Measurements from ENCODE around the gene GDI1.

The GDI1 gene

DNA sequence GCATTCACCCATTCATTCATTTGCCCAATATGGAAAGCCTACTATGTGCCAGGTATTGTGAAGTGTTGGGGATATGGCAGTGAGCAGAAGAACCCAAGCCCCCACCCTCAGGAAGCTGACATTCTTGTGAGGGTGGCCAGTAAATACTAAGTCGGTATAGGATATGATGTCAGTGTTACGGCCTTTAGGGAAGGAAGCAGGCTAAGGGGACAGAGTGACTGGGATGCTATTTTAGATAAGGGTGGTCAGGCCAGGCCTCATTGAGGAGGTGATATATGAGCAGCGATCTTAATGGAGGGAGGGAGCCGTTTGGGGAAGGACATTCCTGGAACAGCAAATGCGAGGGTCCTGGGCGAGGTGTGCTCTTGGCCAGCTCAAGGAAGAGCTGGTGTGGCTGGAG, 6.5 kb upstream of the GDI1 start:
- Mint-ChIP-seq H3K27me3 (ENCODE audit: low read depth) (no peaks in the 10 kb centered on the region), H3K4me1 (peaks cover 6% of the 10 kb centered on the region), H3K4me3 (peak overlapping the region; percentile 21 to 67 (median 44)), H3K27ac (peak overlapping the region in 1 of 3 experiments; percentile 47), H3K9me3 (peaks cover 19% of the 10 kb centered on the region), H3K36me3 (ENCODE audit: low read depth) (peaks cover 26% of the 10 kb centered on the region)
- TF ChIP-seq, protein P1, sequence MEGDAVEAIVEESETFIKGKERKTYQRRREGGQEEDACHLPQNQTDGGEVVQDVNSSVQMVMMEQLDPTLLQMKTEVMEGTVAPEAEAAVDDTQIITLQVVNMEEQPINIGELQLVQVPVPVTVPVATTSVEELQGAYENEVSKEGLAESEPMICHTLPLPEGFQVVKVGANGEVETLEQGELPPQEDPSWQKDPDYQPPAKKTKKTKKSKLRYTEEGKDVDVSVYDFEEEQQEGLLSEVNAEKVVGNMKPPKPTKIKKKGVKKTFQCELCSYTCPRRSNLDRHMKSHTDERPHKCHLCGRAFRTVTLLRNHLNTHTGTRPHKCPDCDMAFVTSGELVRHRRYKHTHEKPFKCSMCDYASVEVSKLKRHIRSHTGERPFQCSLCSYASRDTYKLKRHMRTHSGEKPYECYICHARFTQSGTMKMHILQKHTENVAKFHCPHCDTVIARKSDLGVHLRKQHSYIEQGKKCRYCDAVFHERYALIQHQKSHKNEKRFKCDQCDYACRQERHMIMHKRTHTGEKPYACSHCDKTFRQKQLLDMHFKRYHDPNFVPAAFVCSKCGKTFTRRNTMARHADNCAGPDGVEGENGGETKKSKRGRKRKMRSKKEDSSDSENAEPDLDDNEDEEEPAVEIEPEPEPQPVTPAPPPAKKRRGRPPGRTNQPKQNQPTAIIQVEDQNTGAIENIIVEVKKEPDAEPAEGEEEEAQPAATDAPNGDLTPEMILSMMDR (IDR thresholded peaks at IDR 0.05; ENCODE audit: unreplicated experiment in 3 of 3), result no peak

DNA sequence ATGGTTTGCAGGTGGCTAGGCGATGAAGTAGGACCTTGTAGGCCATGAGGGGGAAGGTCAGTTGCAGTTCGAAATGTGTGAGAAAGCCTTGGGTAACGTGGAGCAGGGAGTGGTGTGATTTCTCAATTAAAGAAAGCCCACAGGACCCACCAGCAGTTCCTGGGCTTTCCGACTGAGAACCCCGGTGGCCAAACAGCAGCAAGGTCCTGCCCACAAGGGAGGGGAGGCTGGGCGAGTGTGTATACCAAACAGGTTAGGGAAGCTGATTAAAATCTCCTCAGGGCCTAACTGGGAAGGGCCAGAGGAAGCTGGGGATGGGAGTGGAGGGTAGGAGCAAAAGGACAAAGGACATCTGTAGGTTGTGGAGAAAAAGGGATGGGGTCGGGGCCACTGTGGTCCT, 6.0 kb upstream of the GDI1 start:
- Mint-ChIP-seq H3K27ac (peak overlapping the region in 1 of 3 experiments; percentile 47), H3K36me3 (ENCODE audit: low read depth) (peaks cover 30% of the 10 kb centered on the region), H3K4me3 (peak overlapping the region; percentile 21 to 67 (median 44)), H3K27me3 (ENCODE audit: low read depth) (no peaks in the 10 kb centered on the region), H3K9me3 (peaks cover 20% of the 10 kb centered on the region), H3K4me1 (peaks cover 6% of the 10 kb centered on the region)
- TF ChIP-seq, protein P1 (IDR thresholded peaks at IDR 0.05; ENCODE audit: unreplicated experiment in 3 of 3), result no peak

DNA sequence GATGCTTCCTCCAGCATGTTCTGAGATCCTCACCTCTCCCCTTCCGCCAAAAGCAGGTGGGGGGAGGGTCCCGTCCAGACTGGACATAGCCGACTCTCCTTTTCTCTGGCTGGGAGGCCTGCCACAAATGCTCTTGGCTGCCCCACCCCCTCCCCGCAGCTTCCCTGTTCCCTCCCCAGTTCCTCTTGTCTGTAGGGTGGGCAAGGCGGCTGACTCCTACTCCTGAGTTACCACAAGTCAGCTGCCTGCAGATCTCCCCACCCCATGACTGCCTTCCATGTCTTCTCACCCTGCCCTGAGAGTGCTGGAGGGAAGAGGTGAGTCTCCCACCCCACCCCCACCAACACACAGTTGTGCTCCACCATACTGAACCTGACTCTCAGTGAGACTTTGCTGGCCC, 5.6 kb upstream of the GDI1 start:
- Mint-ChIP-seq H3K27me3 (ENCODE audit: low read depth) (no peaks in the 10 kb centered on the region), H3K4me3 (peak overlapping the region in 2 of 3 experiments; percentile 43 to 67), H3K4me1 (peaks cover 11% of the 10 kb centered on the region), H3K9me3 (peaks cover 25% of the 10 kb centered on the region), H3K27ac (no peak overlapping the region), H3K36me3 (ENCODE audit: low read depth) (peaks cover 34% of the 10 kb centered on the region)
- TF ChIP-seq, protein P1 (IDR thresholded peaks at IDR 0.05; ENCODE audit: unreplicated experiment in 3 of 3), result no peak

DNA sequence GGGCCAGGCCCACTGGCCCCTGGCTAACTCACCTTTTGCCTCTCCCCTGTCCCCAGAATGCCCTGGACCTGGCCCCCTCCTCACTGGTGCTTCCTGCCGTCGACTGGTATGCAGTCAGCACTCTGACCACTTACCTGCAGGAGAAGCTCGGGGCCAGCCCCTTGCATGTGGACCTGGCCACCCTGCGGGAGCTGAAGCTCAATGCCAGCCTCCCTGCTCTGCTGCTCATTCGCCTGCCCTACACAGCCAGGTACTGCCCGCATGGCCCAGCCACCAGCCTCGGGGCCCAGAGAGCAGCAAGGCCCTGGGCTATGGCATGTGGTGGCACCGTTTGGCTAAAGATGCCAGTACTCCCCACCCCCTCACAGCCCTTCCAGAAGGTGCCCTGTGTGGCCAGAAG, 4.7 kb upstream of the GDI1 start:
- Mint-ChIP-seq H3K4me3 (no peak overlapping the region), H3K27me3 (ENCODE audit: low read depth) (no peaks in the 10 kb centered on the region), H3K4me1 (peaks cover 11% of the 10 kb centered on the region), H3K36me3 (ENCODE audit: low read depth) (peaks cover 35% of the 10 kb centered on the region), H3K9me3 (peaks cover 25% of the 10 kb centered on the region), H3K27ac (no peak overlapping the region)
- TF ChIP-seq, protein P1 (IDR thresholded peaks at IDR 0.05; ENCODE audit: unreplicated experiment in 3 of 3), result no peak

DNA sequence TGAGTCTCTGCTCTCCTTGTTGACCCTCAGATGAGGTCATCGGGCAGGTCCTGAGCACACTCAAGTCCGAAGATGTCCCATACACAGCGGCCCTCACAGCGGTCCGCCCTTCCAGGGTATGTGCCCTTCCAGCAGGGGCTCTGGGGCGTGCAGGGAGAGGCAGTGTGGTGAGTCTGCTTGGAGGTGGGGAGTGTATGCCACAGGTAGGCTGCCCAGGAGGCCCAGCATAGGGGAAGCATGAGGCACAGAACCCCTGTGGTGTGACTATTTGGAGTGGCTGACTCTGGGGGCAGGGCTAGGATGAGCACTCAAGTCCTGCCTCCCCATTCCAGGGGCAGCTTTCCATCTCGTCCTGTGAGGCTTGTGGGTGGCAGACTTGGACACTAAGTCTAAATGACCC, 3.3 kb upstream of the GDI1 start:
- H3K27ac Mint-ChIP-seq, result peak overlapping the region in 1 of 3 experiments; percentile 30
- H3K9me3 Mint-ChIP-seq, result peaks cover 26% of the 10 kb centered on the region
- no peaks in the 10 kb centered on the region for H3K27me3 Mint-ChIP-seq (ENCODE audit: low read depth)
- H3K4me1 Mint-ChIP-seq, result peaks cover 17% of the 10 kb centered on the region
- peak overlapping the region in 1 of 3 experiments; percentile 26 for H3K4me3 Mint-ChIP-seq
- TF ChIP-seq, protein P1 (IDR thresholded peaks at IDR 0.05; ENCODE audit: unreplicated experiment in 3 of 3), result no peak
- H3K36me3 Mint-ChIP-seq (ENCODE audit: low read depth), result peaks cover 39% of the 10 kb centered on the region

DNA sequence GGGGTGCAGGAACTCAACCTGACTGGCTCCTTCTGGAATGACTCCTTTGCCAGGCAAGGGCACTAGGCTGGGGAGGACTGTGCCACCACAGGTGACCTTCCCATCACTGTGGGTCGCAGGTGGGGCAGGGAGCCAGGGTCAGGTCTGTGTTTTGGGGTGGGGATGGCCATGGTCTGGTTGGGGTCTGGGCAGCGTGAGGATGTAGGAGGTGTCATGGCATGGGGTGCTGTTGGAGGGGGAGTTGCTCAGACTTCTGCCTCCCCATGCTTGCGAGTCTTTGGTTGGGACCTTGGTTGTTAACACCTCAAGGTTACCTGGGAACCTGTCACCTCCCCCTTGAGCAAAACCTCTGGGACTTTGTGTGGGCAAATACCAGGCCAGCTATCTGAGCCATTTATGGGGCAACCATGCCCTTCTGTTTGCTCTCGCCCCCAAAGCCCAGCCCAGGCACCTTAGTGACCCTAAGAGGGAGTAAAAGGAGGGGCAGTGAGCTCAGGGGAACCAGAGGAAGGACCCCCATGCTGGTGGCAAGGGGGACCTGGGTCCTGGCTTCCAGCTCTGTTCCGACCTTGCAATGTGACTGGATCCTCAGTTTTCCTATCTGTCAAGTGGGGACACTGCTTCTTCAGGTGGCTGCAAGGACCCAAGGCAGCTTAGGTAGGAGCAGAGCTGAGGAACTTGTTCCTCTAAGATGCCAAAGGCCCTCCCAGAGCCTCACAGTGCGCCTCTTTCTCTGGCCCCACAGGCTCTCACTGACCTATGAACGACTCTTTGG, 2.4 kb upstream of the GDI1 start:
- Mint-ChIP-seq H3K4me3 (no peak overlapping the region), H3K9me3 (peaks cover 24% of the 10 kb centered on the region), H3K27me3 (ENCODE audit: low read depth) (no peaks in the 10 kb centered on the region), H3K4me1 (peaks cover 17% of the 10 kb centered on the region), H3K36me3 (ENCODE audit: low read depth) (peaks cover 42% of the 10 kb centered on the region), H3K27ac (no peak overlapping the region)
- TF ChIP-seq, protein P1 (IDR thresholded peaks at IDR 0.05; ENCODE audit: unreplicated experiment in 3 of 3), result no peak
